NCI-H526 treated with DMSO at 0.1 percent for 48 hours (cell line): Measurements from ENCODE around the gene TMEM132A.

ENCODE experiments used
- DNase-seq: peaks from one replicate; lab custom pipeline; 2025; lab: John Stamatoyannopoulos, UW

TMEM132A gene, protein sequence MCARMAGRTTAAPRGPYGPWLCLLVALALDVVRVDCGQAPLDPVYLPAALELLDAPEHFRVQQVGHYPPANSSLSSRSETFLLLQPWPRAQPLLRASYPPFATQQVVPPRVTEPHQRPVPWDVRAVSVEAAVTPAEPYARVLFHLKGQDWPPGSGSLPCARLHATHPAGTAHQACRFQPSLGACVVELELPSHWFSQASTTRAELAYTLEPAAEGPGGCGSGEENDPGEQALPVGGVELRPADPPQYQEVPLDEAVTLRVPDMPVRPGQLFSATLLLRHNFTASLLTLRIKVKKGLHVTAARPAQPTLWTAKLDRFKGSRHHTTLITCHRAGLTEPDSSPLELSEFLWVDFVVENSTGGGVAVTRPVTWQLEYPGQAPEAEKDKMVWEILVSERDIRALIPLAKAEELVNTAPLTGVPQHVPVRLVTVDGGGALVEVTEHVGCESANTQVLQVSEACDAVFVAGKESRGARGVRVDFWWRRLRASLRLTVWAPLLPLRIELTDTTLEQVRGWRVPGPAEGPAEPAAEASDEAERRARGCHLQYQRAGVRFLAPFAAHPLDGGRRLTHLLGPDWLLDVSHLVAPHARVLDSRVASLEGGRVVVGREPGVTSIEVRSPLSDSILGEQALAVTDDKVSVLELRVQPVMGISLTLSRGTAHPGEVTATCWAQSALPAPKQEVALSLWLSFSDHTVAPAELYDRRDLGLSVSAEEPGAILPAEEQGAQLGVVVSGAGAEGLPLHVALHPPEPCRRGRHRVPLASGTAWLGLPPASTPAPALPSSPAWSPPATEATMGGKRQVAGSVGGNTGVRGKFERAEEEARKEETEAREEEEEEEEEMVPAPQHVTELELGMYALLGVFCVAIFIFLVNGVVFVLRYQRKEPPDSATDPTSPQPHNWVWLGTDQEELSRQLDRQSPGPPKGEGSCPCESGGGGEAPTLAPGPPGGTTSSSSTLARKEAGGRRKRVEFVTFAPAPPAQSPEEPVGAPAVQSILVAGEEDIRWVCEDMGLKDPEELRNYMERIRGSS

DNA sequence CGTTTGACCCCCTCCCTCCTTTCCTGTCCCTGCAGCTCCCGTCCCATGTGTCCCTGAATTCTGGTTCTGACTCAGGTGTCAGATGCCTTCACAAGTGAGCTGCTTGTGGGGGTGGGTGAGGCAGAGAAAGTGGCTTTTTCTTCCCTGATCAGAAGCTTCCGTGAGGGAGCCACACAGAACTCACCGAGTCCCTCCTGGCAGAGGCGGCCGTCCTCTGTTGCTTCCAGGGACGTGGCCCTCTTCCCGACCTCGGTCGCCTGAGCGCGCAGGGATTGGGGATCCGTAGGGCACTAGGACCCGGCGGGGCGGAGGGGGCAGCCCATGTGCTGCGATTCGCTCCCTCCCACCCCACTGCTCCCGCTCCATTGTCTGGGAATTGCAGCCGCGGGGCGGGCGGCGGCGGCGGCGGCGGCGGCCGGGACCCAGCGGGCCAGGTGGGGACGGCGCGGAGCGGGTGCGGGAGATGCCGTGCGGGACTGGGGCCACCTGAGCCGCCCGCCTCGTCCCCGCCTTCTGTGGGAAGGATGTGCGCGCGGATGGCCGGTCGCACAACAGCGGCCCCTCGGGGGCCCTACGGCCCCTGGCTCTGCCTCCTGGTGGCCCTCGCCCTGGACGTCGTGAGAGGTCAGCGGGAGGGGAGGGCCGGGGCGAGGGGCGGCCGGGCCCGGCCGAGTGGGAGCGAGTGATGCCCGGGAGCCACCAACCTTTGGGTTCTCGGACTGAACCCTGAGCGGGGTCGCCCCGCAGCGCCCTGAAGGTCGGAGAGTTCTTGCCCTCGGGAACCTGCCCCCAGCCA lies at the start of gene TMEM132A:
Gene TMEM132A (plus strand): TSS at position 351 of the 796 bp plus-strand sequence. CDS start 174 bp downstream, at position 525.
- peak; percentile 78 for DNase-seq

GRCh38 chr11:60875366-60876167 lies 48.7 kb upstream of the TMEM132A start:
- no peak for DNase-seq

GRCh38 chr11:60876168-60876485 lies 48.1 kb upstream of the TMEM132A start:
- no peak for DNase-seq

- DNase-seq: no peak
Observed at GRCh38 chr11:60878245-60879101, 45.8 kb upstream of the TMEM132A start.

GRCh38 chr11:60879104-60879503 lies 45.2 kb upstream of the TMEM132A start:
- DNase-seq: no peak

GRCh38 chr11:60879971-60880588 lies 44.2 kb upstream of the TMEM132A start:
- no peak for DNase-seq

- no peak for DNase-seq
Observed at GRCh38 chr11:60880643-60881282, 43.5 kb upstream of the TMEM132A start.

- DNase-seq: peak; percentile 37
Observed at GRCh38 chr11:60887556-60887955, 36.7 kb upstream of the TMEM132A start.

DNA sequence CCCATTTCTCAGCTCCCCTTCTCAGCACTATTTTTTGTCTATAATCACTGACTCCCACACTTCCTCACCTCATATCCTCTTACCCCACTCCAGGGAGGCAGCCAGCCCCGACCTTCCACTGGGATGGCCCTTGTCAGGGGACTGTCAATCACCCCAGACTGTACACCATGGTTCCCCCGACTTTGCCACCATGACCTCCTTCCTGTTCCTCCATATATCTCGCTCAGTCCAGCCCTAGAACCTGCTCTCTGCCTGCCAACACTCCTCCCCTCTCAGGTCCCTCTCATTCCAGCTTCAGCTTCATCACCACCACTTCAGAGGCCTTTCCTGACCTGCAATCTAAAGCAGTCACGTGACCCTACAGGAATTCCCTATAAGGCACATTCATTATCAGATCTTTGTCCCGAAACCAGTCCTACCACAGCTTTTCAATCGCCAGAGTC lies 34.4 kb upstream of the TMEM132A start:
- DNase-seq: no peak

DNA sequence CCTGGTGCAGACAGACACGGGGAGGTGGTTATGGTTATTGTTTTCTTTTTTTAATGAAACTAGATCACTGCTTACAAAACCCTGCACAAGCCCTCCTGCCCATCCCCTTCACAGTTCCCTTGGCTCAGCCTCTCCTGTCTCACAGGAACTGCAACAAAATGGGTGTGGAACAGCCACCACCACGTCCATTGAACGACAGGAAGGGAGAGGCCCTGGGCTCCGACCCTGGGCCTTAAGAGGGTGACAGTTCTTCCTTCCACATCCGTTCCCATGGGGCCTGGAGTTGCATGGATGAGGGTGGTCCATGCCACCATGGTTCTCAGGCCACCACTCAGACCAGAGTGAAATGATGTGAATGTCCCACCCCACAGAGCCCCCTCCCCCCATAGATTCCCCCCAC lies 33.6 kb upstream of the TMEM132A start:
- no peak for DNase-seq

DNA sequence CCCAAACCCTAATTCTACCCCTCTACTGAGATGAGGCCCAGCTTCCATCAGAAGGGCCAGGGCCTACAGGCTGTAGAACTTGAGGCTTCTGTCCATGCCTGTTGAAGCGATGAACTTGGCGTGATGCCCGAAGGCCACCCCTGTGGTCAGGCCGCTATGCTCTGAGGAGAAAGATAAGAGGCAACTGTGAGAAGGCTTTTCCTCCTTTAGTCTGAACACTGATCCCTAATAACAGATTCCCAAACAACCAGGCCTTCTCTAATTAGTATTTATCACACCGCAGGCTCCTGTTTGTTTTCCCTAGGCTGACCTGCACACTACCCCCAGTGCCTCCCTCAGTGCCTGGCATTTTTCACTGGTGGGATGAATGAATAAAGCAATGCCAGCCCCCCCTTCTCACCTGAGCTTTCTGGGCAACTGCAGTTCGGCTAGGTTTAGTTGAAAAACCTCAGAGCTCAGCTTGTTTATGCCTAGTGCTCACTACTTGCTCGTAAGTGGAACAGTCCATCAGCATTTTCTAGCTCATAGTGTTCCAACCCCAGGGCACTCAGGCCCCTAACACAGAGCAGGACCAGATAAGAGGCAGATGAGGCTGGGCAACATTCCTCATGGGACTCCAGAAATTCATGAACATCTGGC lies 33.0 kb upstream of the TMEM132A start:
- no peak for DNase-seq

- DNase-seq: no peak
Observed at GRCh38 chr11:60895687-60896086, 28.6 kb upstream of the TMEM132A start.

GRCh38 chr11:60897496-60897895 lies 26.8 kb upstream of the TMEM132A start:
- no peak for DNase-seq

GRCh38 chr11:60899046-60899936 lies 25.0 kb upstream of the TMEM132A start:
- no peak for DNase-seq

DNA sequence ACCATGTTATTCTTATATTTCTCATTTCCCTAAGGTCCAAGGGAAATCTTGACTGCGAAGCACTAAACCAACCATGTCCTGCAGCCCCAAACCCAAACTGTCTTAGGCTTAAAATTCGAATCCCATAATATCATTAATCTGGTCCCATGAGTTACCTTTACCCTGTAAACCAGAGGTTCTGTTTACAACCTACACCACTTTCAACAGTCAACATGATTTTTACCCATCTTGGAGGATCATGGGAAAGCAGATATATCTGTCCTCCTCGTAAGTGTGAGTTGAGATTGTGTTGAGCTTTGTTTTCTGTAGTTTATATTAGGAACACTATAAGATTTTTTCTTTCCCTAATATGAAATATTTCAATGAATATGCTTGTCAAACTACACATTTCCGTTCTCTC lies 24.3 kb upstream of the TMEM132A start:
- DNase-seq: no peak

DNA sequence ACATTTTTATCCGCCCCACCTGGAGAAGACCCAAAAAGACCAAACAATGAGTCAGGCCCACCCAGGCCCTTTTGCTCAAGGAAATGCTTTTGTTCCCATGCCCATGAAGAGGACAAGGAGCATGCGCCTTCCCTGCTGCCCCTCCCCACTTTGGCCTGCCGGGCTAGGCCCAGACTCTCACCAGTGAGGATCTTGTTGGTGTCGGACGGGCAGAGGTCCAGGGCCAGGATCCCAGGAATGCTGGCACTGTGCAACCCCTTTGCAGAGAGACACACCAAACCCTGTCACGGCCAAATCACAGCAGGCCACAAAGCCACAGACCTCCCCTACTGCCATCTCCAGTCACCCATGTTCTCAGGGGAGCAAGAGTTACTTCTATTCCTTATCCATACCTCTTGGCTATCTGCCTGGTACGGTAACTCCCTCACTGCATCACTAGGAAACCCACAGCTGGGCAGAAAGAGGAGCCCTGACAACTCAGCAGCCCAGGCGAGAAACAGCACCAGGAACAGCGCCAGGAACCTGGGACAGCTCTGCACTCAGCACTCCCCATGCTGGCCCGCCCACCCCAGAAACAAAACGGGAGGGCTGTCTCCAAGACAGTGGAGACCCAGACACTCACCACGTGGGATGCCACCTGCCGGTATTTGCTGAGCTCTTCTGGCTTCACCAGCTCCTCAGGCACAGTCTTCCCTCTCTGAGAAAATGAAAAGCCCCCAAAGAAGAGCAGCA lies 23.4 kb upstream of the TMEM132A start:
- DNase-seq: no peak

DNA sequence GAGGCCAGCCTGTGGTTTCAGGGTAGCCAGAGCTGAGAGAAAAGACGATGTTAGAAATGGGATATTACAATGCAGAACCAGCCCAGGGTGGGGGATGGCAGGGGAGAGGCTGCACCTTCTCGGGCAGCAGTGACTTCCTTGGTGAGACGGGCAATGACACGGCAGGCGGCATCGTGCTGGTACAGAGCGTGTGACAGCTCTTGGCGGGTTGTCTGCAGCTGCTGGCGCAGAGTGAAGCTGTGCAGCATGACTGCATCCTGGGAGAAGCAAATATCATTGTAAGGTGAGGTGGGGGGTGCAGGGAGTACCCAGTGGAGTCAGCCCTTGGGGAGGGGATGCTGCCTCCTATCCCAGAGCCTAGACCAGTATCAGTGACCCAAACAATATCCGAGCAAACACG lies 21.6 kb upstream of the TMEM132A start:
- no peak for DNase-seq
